GM12874 (cell line): ENCODE results near the gene ELOVL1.

Source experiments
- TF ChIP-seq, protein P1 (sequence below): IDR thresholded peaks from 2 replicates; pipeline ENCODE4 v1.5.1; 2011; ENCODE audit warnings: low read depth, mild to moderate bottlenecking, control low read depth, low read length, moderate library complexity; ENCODE audit not compliant: insufficient read depth

Gene ELOVL1

DNA sequence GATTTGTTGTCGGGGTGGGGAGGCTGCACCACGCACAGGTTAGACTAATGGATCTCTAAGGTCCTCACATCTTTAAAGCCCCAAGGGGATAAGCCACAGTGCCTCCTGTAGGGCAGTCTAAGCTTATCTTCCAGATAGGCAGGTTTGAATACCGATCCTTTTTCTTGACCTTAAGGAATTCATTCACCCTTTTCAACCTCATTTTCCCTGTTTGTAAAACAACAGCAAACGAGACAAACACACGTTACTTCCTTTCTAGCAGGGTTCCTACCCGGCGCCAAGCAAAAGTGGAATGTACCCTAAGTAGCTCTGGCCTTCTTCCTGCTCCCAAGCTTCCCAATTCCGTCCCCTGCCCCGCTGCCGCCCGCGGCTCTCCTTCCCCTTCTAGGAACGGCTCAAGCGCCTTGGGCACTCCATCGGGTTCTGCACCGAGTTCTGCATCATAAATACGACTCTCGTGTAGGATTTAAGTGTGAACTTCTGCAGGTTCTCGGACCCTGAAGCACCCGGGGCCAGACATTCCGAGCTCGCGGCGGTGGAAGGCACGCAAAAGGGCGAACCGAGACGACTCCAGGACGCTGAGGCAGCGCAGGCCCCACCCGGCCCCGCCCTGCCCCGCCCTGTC, 9.6 kb downstream of the ELOVL1 start:
- TF ChIP-seq, protein P1, sequence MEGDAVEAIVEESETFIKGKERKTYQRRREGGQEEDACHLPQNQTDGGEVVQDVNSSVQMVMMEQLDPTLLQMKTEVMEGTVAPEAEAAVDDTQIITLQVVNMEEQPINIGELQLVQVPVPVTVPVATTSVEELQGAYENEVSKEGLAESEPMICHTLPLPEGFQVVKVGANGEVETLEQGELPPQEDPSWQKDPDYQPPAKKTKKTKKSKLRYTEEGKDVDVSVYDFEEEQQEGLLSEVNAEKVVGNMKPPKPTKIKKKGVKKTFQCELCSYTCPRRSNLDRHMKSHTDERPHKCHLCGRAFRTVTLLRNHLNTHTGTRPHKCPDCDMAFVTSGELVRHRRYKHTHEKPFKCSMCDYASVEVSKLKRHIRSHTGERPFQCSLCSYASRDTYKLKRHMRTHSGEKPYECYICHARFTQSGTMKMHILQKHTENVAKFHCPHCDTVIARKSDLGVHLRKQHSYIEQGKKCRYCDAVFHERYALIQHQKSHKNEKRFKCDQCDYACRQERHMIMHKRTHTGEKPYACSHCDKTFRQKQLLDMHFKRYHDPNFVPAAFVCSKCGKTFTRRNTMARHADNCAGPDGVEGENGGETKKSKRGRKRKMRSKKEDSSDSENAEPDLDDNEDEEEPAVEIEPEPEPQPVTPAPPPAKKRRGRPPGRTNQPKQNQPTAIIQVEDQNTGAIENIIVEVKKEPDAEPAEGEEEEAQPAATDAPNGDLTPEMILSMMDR, result peak; percentile 50; the same call in 1 of the 2 replicates

DNA sequence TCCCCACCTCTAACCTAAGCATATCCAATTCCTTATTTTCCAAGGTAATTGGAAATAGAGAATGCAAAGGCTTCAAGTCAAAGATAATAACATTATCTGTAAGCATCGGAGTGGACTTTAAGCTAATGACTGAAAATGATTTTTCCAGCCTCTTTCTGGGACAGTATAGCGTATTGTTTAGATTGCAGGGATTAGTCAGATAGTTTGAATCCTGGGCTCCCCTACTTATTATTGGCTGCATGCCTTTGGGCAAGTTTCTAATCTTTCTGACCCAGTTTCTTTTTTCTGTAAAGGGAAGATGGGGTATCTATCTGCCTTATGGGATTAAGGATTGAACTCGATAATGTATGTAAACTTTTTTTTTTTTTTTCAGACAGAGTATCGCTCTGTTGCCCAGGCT, 10.6 kb downstream of the ELOVL1 start:
- TF ChIP-seq, protein P1, result no peak

DNA sequence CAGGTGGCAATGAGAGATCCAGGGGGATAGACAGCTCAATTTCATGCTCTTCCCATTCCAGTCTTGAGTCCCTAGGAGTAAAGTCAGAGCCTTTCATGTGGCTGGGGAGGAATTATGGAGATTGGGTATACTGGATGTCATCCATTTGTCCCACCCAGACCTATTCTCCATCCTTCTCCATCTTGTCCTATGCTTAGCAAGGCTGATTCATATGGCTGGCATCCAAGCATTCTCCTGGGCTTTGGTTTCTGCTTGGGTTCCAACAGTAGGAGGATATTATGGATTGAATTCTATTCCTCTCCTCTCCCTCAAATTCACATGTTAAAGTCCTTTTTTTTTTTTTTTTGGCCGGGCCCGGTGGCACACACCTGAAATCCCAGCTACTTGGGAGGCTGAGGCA, 12.9 kb downstream of the ELOVL1 start:
- TF ChIP-seq, protein P1, result no peak

DNA sequence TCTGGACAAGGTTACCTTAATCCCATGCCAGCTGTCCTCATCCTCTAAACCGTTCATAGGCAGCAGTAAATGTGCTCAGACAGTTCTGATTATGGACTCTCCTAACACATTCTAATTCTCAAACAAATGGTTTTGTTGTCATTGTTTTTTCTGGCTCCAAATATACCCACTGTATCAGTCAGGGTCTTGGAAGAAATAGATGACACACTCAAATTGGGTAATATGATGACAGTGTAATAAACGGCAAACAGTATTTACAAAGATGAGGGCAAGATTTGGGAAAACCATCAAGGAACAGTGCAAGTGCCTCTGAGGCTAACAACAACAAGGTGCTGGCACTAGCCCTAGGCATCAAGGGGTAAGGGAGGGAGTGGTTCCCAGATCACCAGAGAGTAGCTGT, 13.3 kb downstream of the ELOVL1 start:
- TF ChIP-seq, protein P1, result no peak

DNA sequence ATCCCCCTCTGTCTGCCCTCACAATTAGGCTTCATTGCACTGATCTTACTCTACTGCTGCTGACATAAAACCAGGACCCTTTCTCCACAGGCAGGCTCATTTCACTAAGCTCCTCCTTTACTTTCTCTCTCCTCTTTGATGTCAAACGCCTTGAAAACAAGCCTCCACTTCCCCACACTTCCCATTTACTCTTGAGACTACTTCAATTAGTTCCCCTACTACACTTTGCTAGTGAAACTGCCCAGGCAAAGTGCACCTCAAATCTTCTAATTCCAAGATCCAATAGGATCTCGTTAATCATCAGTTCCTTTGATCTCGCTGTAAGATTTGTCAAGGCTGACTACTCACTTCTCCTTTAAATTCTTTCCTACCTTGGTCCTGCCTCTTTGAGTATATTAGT, 14.9 kb downstream of the ELOVL1 start:
- TF ChIP-seq, protein P1, result no peak

DNA sequence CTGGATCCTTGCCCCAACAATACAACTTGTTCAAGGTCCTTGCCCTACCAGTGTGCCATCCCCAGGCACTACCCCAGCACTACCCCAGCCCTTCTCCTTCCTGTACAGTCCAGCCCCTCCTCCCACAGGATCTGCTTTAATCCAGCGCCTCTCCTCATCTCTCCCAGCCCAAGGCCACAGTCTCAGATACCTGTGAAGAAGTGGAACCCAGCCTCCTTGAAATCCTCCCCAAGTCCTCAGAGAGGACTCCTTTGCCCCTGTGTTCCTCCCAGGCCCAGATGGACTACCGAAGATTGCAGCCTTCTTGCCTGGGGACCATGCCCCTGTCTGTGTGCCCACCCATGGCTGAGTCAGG, 15.5 kb downstream of the ELOVL1 start:
- TF ChIP-seq, protein P1, result no peak

DNA sequence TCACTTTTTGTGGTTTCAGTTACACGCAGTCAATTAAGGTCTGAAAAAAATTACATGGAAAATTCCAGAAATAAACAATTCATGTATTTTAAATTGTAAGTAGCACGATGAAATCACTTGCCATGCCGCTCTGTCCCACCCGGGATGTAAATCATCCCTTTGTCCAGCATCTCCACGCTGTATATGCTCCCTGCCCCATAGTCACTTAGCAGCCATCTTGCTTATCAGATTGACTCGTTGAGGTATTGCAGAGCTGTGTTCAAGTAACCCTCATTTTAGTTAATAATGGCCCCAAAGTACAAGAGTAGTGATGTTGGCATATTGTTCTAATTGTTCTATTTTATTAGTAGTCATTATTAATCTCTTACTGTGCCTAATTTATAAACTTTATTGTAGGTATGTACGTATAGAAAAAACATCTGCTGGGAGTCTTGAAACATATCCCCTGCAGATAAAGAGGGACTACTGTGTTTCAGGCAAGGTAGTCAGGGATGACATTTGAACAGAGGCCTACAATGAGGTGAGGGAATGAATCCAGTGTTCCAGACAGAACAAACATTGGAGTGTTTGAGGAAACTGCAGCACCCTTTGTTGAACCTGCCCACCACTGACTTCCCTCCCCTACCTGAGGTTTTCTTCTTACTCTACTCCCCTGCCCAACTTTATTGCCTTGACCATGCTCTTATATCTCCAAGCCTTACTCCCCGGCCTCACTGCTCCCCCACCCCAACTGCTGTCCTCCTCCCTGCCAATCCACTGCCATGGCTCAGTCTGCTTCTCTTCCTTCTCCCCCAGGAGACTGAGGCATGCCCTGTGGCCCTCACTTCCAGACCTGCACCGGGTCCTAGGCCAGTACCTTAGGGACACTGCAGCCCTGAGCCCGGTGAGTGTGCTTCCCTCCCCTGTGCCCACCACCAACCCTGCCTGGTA, 16.1 kb downstream of the ELOVL1 start:
- TF ChIP-seq, protein P1, result no peak
